ENCODE results near the gene LRRC71.

Gene LRRC71

DNA sequence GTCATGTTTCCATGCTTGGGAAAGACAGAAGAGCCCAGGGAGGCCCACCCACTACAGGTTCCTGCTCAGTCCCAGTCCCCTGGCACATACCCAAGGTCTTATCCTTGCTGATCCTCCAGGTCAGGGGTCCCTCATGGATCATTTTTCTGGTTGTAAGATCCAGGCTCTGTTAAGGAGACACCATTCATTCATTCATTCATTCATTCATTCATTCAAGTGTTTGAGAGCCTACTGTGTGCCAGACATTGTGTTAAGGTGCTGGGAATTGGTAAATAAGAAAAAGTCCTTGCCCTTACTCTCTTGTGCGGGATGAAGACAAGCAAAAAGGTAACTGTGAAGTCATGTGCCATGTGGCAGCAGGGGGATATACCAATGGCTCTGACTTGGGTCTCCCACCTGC, 23.8 kb downstream of the LRRC71 start:
- no peak overlapping the region for H3K4me3 ChIP-seq (ENCODE audit: control insufficient read depth, low read depth, low read length)
- TF ChIP-seq, protein P1, sequence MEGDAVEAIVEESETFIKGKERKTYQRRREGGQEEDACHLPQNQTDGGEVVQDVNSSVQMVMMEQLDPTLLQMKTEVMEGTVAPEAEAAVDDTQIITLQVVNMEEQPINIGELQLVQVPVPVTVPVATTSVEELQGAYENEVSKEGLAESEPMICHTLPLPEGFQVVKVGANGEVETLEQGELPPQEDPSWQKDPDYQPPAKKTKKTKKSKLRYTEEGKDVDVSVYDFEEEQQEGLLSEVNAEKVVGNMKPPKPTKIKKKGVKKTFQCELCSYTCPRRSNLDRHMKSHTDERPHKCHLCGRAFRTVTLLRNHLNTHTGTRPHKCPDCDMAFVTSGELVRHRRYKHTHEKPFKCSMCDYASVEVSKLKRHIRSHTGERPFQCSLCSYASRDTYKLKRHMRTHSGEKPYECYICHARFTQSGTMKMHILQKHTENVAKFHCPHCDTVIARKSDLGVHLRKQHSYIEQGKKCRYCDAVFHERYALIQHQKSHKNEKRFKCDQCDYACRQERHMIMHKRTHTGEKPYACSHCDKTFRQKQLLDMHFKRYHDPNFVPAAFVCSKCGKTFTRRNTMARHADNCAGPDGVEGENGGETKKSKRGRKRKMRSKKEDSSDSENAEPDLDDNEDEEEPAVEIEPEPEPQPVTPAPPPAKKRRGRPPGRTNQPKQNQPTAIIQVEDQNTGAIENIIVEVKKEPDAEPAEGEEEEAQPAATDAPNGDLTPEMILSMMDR (conservative IDR thresholded peaks at IDR 0.05; ENCODE audit: control insufficient read depth, insufficient read depth, low read depth, low read length) = no peak
- DNase-seq (ENCODE audit: low read depth) = no peak

DNA sequence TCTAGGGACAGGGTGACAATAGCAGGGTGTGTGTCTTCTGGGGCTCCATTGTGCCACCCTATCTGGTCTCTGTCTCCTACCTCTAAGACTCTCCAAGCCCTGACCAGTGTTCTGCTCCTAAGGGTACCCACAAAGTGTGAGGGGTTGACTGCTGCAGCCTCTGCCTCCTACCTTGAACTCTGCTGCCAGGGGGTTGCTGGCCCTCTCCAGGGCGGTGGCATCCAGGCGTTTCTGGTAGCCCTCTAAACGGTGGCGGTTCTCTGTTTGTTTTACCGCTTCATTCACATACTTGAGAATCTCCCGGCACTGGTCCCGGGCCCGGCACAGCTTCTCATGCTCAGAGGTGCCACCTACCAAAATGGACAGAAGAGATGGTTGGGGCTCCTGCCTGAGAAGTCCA, 24.4 kb downstream of the LRRC71 start:
- no peak overlapping the region for H3K4me3 ChIP-seq (ENCODE audit: control insufficient read depth, low read depth, low read length)
- TF ChIP-seq, protein P1 (conservative IDR thresholded peaks at IDR 0.05; ENCODE audit: control insufficient read depth, insufficient read depth, low read depth, low read length) = no peak
- no peak for DNase-seq (ENCODE audit: low read depth)

DNA sequence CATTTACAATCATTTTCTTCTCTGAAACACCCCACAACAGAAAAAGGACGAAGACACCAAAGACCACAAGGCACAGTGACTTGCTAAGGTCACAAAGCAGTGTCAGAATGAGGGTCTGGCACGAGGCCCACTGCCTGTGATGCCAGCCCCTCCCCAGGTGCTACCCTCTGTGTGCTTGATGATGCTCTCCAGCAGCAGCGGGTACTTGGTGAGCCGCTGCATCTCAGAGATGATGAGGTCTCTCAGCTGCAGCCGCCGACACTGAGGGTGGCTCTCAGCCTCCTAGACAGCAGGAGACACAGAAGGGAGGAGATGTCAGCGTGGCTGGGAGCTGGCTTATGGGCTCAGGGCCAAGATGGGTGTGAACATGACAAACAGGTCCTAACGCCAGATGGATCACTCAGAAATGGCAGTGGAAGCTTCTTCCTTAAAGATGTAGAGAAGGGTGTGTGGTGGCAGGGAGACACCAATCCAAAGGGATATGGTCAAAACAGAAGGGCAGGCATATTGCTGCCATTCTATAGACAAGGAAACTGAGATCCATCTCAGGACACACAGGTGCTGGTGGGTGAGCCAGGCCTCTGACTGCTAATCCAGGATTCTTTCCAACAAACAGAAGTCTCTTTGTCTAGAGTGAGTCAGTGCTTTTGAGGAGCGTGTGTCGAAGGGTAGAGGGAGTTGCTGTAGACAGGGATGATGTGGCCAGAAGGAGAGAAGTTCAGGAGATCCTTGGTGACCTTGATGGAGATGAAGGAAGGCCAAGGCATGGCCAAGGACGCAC, 25.6 kb downstream of the LRRC71 start:
- TF ChIP-seq, protein P1 (conservative IDR thresholded peaks at IDR 0.05; ENCODE audit: control insufficient read depth, insufficient read depth, low read depth, low read length) = no peak
- H3K4me3 ChIP-seq (ENCODE audit: control insufficient read depth, low read depth, low read length) = no peak overlapping the region
- DNase-seq (ENCODE audit: low read depth) = no peak

DNA sequence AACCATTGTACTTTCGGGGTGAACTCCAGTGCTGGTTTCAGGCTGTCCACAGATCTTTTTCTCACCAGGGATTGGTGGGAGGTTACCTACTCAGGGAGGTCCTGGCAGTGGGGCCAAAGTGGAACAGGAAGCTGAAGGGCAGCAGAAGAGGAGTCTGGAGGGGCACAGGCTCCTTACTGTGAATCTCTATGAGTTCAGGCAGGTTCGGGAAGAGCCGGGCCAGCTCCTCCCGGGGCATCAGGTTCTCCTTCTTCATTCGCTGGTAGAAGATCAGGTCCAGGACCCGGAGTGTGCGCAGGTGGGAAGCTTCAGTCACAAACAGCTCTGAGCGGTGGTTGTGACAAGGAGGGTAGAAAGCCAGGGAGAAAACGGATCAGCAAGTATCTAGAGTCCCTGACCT, 26.7 kb downstream of the LRRC71 start:
- TF ChIP-seq, protein P1 (conservative IDR thresholded peaks at IDR 0.05; ENCODE audit: control insufficient read depth, insufficient read depth, low read depth, low read length) = no peak
- H3K4me3 ChIP-seq (ENCODE audit: control insufficient read depth, low read depth, low read length) = no peak overlapping the region
- DNase-seq (ENCODE audit: low read depth) = no peak

DNA sequence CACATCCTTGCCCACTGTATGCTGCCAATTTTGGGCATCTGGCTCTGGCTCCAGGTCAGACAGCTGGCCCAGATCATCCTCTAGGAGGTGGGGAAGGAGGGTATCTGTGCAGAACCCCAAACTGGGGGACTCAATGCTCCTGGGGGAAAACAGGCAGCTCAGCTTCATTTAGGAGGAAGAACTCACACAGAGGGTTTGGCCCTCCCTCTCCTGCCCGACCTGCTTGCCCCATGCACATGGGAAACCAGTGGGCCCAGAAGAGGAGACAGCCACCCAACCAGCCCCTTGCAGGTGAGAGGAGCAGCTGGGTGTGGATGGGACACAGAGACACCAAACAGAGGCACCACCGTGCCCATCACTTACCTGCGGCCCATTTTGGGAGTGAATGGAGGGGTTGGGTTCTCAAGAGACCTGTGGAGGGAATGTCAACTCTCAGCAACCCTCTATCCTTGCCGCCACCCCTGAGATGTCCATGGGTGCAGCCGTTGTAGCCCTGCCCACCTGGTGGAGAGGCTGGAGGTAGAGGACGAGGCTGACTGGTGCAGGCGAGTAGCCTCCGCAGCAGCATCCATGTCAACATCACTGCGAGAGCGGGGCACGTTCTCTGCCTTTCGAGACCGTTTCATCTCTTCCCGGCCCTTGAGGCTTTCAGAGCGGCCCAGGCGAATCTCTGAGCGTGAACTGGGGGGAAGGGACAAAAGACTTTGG, 27.5 kb downstream of the LRRC71 start:
- no peak overlapping the region for H3K4me3 ChIP-seq (ENCODE audit: control insufficient read depth, low read depth, low read length)
- DNase-seq (ENCODE audit: low read depth) = no peak
- TF ChIP-seq, protein P1 (conservative IDR thresholded peaks at IDR 0.05; ENCODE audit: control insufficient read depth, insufficient read depth, low read depth, low read length) = no peak

DNA sequence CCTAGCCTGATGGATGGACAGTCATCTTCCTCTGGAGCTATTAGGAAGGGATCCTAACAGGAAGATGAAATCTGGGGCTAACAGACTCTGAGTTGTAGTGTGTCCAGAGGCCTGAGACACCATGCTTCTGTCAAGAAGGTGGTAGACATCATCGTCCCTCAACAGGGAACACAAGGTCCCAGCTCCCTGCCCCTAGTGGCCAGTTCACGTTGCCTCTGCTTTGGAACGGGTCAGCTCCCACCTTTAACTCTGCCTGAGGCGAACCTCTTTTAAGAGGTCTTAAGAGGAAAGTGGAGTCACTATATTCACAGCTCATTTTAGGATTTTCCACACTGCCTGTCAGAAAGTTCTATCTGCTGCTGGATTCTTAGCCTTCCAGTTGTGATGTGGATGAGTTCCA, 28.3 kb downstream of the LRRC71 start:
- no peak for DNase-seq (ENCODE audit: low read depth)
- TF ChIP-seq, protein P1 (conservative IDR thresholded peaks at IDR 0.05; ENCODE audit: control insufficient read depth, insufficient read depth, low read depth, low read length) = no peak
- H3K4me3 ChIP-seq (ENCODE audit: control insufficient read depth, low read depth, low read length) = no peak overlapping the region
